Measurements from ENCODE around the gene ZBTB5.
"Not testable (repeated sequence)": the region's sequence is repeated elsewhere in the genome, so short reads cannot be mapped to it uniquely, and the experiment has no call there.

The ZBTB5 gene, protein sequence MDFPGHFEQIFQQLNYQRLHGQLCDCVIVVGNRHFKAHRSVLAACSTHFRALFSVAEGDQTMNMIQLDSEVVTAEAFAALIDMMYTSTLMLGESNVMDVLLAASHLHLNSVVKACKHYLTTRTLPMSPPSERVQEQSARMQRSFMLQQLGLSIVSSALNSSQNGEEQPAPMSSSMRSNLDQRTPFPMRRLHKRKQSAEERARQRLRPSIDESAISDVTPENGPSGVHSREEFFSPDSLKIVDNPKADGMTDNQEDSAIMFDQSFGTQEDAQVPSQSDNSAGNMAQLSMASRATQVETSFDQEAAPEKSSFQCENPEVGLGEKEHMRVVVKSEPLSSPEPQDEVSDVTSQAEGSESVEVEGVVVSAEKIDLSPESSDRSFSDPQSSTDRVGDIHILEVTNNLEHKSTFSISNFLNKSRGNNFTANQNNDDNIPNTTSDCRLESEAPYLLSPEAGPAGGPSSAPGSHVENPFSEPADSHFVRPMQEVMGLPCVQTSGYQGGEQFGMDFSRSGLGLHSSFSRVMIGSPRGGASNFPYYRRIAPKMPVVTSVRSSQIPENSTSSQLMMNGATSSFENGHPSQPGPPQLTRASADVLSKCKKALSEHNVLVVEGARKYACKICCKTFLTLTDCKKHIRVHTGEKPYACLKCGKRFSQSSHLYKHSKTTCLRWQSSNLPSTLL

DNA sequence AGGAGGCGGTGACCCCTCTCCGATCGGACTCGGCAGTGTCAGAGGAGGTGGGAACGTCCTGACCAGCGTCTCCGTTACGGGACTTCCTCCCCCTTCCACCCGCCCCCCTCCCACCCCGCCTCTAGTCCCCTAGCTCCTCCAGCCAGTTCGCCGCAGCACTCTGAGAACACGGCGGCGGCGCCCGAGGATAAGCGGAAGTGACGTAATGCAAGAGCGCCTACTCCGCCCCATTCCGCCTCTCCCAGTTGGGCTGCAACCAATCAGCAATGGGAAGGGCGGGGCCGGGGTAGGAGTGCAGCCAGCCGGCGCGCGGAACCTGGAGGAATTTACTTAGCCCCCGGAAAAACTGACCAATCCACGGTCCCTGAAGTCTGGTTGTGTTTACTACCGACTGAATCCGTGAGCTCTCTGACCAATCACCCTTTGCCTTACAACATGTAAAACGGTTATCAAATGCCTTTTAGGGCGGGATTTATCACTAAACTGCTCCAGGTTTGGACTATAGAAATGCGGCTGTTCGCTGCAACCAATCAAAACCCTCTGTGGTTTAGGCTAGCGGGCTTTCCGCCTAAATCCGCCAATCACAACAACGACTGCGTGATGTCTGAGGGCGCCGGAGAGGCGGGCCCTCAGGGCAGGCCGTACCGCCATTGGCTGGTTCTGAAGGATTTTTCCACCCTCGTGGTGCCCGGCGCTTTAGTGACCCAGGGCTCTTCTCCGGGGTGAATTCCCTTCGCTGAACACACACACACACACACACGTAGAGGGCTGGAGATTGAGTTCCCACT is at the start of gene ZBTB5:
Gene ZBTB5, minus strand, starts transcription at position 202 of the 788 bp plus-strand sequence. CDS start 22,899 bp downstream, outside the sequence.
- Histone ChIP-seq H3K27ac (peak within 1 kb of the TSS; percentile 50 to 98 (median 94)), H3K4me3 (peak within 1 kb of the TSS; percentile 76 to 98 (median 93))

DNA sequence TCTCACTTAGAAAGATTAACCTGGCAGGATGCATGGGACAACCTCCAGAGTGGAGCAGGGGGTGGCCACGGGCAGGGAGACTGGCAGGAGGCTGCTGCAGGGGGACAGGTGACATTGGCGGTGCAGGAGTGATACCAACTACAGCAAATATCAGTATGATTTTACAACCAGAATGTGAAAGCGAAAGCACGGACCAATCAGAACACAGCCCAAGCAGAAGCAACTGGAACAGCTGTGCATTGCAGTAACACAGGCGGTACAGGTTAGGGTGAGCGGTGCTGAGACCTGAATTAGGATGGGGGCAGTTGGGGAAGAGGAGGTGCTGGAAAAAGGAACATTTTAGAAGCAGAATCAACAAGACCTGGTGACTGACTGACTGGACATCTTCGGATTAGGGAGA is 49.7 kb upstream of the ZBTB5 start:
- no peak overlapping the region for H3K4me3 ChIP-seq
- H3K27ac ChIP-seq = no peak overlapping the region

- not testable (repeated sequence) for H3K4me3 ChIP-seq, H3K27ac ChIP-seq
Measured at GRCh38 chr9:37514415-37514814, 49.2 kb upstream of the ZBTB5 start.

- no peak overlapping the region for H3K4me3 ChIP-seq
- H3K27ac ChIP-seq = no peak overlapping the region
Measured at GRCh38 chr9:37512437-37512836, 47.2 kb upstream of the ZBTB5 start.

DNA sequence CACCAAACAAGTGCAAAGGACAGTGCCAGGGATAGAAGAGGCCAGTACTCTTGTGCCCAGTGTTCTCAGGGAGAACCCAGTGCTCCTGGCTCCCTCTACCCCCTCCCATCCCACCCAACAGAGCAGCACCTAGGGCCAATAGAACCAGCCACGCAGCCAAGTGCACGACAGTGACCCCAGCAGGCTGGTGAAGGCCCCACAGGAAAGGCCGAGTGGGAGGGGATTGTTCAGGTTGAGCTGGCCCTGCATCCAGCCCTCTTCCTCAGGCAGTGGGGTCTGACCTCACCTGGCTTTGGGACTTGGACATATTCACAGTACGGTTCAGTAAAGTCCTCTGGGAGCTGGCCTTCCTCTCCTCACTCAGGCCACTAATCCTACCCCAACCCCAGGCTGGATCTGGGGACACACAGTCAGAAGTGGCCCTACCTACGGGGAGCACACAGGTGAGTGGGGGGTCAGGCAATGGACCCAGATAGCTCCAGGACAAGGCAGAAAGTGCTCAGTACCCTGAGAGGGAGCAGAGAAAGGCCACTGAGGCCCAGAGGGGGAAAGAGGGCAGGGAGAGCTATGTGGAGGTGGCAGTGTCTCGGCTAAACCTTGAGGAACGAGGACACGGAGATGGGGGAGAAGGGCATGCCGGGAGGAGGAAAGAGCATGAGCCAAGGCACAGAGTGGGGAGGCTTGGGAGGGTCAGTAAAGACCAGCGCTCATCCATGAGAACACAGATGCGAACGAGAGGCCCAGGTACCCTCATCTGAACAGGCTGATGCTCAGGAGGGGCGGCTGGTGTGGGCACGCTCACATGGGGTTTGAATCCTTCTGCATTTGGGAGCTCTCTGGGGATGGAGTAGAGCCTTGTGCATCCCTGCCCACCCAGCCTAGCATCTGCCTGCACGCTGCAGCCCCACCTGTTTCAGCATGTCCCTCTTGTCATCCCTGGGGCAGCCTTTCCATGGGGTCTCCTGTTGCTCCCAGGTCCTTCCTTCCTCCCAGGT is 46.1 kb upstream of the ZBTB5 start:
- H3K4me3 ChIP-seq = no peak overlapping the region
- no peak overlapping the region for H3K27ac ChIP-seq

DNA sequence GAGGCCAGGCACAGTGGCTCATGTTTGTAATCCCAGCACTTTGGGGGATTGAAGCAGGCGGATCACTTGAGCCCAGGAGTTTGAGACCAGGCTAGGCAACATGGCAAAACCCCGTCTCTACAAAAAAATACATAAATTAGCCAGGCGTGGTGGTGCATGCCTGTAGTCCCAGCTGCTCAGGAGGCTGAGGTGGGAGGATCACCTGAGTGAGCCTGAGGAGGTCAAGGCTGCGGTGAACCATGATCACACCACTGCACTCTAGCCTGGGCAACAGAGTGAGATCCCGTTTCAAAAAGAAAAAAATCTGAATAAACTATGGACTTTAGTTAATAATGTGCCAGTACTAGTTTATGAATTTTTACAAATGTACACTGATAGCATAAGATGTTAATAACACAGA is 44.8 kb upstream of the ZBTB5 start:
- H3K4me3 ChIP-seq, H3K27ac ChIP-seq: not testable (repeated sequence)

- Histone ChIP-seq H3K27ac (no peak overlapping the region), H3K4me3 (no peak overlapping the region)
Measured at GRCh38 chr9:37509536-37509935, 44.3 kb upstream of the ZBTB5 start.

DNA sequence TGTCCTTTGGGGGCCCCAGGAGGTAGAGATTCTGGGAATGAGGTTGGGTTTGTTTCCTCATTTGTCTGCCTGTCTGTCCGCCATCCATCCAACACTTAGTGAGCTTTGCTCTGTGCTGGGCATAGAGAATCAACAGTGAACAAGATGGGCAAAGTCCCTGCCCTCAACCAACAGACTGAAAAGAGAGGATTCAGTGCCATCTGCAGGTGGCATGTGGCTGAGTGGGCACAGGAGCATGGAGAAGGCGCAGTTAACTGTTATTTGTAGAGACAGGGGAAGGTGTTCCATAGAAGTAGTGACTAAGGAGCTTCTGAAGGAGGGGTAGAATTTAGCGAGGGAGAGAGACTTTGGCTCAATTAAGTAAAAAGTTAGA is 43.6 kb upstream of the ZBTB5 start:
- no peak overlapping the region for H3K27ac ChIP-seq

DNA sequence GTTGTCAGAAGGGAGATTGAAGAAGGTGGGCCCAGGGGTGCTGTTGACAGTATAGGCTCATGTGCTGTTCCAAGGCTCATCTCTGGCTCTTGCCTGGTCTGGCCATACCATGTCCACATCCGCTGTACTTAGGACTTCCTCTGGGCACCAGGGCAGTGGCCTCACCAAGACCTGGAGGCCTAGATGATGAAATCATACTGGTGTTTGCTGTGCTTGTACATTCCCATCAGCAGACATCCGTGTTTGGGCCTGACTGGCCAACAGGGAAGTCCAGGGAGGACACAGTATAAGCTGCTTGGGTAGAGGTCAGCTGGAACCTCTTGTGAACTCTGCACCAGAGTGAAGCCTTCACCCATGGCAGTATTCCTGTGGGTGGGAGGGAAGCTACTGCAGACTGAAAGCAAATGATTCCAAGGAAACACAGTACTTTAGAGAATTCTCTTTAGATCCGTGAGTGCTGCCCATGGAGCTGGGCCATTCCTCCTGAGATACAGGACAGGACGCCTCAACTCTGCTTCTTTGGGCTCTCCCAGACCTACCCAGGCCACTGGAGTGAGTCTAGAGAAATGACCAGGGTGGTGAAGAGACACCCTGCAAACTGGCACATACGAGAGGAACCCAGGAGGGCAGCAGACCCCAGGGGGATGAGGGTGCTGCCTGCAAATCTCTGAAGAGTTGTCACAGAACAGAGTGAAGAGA is 43.0 kb upstream of the ZBTB5 start:
- H3K4me3 ChIP-seq = no peak overlapping the region
- no peak overlapping the region for H3K27ac ChIP-seq

More for the DNA sequence above, 43.6 kb upstream of the ZBTB5 start:
- no peak overlapping the region for H3K4me3 ChIP-seq

GRCh38 chr9:37507566-37508134 is 42.4 kb upstream of the ZBTB5 start:
- Histone ChIP-seq H3K4me3 (no peak overlapping the region), H3K27ac (no peak overlapping the region)

GRCh38 chr9:37504605-37505004 is 39.4 kb upstream of the ZBTB5 start:
- Histone ChIP-seq H3K4me3 (no peak overlapping the region), H3K27ac (no peak overlapping the region)

DNA sequence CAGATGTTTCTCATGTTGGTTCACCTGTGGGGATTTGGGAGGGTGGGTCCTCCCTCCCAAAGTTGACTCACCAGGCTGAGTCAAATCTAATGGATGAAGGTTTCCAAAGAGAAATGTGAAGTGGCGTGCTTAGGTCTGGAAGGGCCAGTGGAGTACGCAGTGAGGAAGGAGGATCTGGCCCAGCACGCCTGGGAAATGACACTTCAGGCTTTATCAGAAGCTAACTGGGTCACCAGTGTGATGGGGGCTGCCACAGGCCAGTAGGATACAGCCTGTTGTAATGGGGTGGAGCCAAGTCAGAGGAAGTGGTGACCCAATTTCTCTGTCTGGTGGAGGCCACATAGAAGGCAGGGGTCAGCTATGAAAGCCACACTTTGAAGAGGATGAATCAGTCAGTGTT is 38.5 kb upstream of the ZBTB5 start:
- Histone ChIP-seq H3K4me3 (no peak overlapping the region), H3K27ac (peak overlapping the region in 2 of 21 experiments; percentile 16 to 41)

DNA sequence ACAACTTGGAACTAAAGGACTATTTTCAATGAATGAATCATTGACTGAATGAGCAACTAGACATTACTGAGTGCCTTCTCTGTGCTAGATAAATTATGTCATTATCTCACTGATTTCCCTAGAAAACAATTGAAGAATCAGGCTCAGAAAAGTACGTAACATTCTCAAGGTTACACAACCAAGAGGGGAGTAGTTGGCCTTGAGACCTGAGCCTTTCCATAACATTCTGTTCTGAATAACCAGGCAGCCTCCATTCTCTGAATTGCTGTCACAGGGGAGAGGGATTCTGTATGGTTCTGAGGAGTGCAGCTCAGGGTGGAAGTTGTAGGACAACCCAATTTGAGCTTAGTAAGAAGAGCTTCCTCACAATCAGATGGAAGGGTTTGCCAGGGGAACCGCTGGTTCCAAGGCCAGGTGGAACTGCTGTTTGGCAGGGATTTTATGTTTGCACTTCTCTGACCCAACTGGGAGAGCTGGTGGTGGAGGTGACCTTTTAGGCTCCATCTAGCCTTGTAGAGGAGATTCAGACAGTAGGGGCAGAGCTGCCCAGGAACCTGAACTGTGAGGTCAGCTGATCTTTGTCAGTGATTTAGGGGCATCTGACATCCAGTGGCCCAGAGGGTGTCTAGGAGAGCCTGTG is 36.8 kb upstream of the ZBTB5 start:
- no peak overlapping the region for H3K27ac ChIP-seq
- H3K4me3 ChIP-seq = no peak overlapping the region

- H3K27ac ChIP-seq = no peak overlapping the region
Measured at GRCh38 chr9:37499297-37499696, 34.0 kb upstream of the ZBTB5 start.

GRCh38 chr9:37498457-37498856 is 33.2 kb upstream of the ZBTB5 start:
- no peak overlapping the region for H3K4me3 ChIP-seq
- H3K27ac ChIP-seq = no peak overlapping the region

More at GRCh38 chr9:37499297-37499696, 34.0 kb upstream of the ZBTB5 start:
- no peak overlapping the region for H3K4me3 ChIP-seq

DNA sequence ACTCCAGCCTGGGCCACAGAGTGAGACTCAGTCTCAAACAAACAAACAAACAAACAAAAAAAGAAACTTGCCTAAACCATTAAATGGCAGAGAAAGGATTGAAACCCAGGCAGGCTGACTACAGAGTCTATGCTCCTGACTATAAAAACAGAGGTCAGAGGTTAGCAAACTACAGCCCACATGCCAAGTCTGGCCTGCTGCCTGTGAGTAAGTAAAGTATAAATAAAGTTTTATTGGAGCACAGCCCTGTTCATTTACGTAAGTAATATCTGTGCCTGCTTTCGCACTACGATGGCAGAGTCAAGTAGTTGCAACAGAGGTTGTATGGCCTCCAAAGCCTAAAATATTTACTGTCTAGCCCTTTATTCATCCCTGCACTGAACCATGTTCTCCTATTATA is 32.1 kb upstream of the ZBTB5 start:
- H3K4me3 ChIP-seq = no peak overlapping the region
- no peak overlapping the region for H3K27ac ChIP-seq

GRCh38 chr9:37496020-37496419 is 30.8 kb upstream of the ZBTB5 start:
- H3K4me3 ChIP-seq = no peak overlapping the region
- H3K27ac ChIP-seq = no peak overlapping the region

DNA sequence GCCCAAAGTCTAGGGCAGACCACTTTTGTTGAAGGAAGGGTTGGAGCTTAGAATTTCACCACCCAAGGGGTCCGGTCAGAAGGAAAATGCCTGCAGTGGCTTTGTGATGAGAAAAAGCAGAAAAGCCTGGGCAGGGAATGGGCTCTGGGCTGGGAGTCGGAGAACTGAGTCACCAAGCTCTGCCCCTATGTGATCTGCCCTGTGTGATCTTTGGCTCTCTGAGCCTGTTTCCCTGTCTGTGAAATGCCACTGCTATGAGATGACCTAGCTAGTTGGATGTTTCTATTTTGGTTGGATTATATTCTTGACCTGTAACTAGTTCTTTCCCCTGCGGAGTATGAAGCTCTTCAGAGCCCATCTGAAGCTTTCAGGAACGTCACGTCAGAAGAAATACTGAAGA is 30.3 kb upstream of the ZBTB5 start:
- no peak overlapping the region for H3K27ac ChIP-seq
- no peak overlapping the region for H3K4me3 ChIP-seq

All from skin epidermis (tissue), 12 donors.